HT-29 (cell line): ENCODE measurements around the gene BTN1A1. TPM values are rescaled to one million over a fixed set of nuclear protein-coding genes. Genes with fewer than 3 reads are reported as not detected.
"Not testable (repeated sequence)": the region's sequence is repeated elsewhere in the genome, so short reads cannot be mapped to it uniquely, and the experiment has no call there.

Experiments used
- DNase-seq: peaks from one replicate; pipeline ENCODE4 v3.0.0-alpha.2; 2015; ENCODE audit warnings: low spot score
- total RNA-seq: library from RNA; depleted of rRNA; stranded (reverse); fragments of >200 nt; shearing (Covaris generic); gene quantifications from 2 replicates; pipeline ENCODE4 v1.2.3, GENCODE V29; 2014

The BTN1A1 gene
- total RNA-seq, 1 experiment from 2014 or later = not detected

DNA sequence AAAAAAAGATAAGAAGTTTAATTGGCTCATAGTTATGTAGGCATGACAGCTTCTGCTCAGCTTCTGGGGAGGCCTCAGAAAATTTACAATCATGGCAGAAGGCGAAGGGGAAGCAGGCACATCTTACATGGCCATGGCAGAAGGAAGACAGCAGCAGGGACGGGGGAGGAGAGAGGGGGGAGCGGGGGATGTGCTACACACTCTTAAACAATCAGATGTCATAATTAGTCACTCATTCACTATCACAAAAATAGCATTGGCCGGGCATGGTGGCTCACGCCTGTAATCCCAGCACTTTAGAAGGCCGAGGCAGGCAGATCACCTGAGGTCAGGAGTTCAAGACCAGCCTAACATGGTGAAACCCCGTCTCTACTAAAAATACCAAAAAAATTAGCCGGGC, 10.9 kb downstream of the BTN1A1 start:
- DNase-seq = not testable (repeated sequence)

DNA sequence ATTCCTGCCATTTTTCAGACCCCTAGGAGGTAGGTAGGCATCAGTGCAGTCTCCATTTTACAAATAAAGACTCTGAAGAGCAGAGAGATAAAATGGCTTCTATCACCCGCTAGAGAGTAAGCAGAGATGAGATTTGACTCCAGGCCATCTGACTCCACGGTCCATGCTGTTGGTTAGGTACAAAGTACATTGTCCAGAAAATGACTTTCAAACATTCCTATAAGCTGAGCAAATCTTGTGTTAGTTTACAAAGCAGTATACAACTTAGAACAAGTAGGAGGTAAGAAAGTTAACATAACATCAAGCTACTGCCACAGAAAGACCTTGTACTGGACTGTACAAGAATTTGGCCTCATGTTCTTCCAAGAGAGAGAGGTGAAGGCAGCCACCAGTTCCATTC, 14.9 kb downstream of the BTN1A1 start:
- no peak for DNase-seq

DNA sequence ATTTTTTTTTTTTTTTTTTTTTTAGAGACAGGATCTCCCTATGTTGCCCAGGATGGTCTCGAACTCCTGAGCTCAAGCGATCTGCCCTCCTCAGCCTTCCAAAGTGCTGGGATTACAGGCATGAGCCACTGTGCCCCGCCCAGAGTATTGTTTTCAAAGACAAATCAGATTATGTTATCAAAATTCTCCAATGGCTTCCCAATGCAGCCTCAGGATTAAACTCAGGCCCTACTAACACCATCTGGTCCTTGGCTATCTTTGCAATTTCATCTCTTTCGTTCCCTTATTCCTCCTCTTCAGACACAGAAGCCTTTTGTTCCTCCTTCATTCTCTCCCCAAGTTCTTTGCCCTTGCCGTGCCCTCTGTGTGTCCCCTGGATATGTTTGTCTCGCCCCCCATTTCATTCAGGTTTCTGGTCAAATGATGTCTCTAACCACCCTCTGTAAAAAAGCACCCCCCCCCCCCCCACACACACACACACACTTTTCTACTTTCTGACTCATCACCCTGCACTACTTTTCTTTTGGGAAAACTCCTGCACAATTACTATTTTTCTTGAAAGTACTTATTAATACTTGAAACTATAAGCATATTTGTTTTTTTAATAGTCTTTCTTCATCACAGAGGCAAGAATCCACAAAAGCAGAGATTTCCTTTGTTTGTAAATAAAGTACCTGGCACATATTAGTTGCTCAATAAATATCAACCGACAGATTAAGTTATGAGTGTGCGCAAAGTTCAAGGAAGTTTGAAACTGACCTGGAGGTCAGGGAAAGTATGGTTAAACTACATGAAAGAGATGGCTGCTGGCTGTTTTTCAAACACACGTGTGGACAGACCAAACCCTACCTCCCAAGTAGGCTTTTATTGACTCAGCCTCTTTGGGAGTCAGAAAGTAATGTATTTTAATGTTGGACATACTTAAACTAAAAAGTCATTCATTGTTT, 16.7 kb downstream of the BTN1A1 start:
- DNase-seq = no peak

DNA sequence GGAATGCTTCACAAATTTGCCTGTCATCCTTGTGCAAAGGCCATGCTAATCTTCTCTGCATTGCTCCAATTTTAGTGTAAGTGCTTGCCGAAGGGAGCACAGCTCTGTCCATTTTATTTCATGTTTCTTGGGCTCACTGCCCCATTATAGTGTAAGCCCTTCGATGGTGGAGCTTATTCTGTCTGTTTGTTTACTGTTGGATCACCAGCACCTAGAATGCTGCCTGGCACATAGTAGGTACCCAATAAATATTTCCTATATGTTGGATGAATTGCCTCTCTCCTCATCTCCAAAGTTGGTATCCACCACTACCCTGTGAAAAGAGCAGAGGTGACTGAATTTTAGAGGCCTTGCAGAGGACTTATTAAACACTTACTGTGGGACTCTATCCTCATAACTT, 19.3 kb downstream of the BTN1A1 start:
- no peak for DNase-seq

DNA sequence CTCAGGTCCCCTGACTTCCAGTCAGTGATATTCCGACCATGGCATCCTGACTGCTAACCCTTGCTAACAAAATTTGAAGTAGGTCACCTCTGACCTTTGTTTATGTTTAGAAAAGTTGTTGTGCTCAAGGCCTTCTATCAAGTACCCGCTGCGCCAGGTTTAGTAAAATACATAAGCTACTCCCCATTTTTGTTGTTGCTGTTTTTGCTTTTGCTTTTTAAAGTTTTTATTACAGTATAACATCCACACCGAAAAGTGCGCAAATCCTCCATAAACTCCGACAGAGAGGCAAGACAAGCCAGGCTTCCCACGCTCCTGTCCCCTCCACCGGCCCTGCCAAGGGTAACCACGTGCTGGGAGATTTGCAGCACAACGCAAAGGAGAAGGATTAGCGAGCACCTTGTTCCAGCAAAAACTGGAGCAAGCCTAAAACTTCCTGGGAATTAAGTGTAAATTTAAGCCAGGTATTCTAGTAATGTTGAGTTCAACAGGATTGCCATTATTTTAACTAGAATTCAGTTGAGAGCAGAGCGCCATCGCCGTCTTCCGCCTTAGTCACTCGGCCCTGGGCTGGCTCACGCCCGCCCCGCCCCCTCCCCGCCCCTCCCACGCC, 20.2 kb downstream of the BTN1A1 start:
- DNase-seq = peak; percentile 67

DNA sequence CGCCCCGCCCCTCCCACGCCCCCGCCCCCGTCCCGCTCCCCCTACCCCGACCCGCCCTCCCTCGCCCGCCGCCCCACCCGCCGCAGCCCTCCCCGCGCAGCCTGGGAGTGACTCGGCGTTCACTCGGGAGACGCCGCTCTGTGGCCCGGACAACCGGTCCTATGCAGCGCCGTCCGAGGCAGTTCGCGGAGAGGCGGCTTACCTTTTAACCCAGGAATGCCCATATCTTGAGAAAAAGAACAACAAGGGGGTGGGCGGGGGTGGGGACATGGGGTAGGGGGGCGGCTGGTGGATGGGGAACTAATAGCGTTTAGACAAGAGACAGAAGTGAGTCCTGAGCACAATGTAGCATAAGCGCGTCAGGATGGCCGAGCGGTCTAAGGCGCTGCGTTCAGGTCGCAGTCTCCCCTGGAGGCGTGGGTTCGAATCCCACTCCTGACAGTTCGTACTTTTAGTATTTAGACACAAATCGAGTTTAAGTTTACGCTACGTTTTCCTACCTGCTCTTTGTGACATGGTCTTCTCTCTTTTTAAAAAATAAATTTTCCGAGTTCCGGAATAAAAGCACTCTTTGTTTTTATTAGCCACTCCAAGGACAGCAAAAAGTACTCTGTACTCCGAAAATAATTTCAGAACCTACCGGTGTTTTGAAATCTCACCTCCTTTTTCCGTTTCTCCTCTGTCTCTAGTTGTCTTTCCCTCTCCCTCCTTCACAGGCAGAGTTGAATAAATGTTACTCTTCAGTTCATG, 20.9 kb downstream of the BTN1A1 start:
- peak; percentile 88 for DNase-seq

DNA sequence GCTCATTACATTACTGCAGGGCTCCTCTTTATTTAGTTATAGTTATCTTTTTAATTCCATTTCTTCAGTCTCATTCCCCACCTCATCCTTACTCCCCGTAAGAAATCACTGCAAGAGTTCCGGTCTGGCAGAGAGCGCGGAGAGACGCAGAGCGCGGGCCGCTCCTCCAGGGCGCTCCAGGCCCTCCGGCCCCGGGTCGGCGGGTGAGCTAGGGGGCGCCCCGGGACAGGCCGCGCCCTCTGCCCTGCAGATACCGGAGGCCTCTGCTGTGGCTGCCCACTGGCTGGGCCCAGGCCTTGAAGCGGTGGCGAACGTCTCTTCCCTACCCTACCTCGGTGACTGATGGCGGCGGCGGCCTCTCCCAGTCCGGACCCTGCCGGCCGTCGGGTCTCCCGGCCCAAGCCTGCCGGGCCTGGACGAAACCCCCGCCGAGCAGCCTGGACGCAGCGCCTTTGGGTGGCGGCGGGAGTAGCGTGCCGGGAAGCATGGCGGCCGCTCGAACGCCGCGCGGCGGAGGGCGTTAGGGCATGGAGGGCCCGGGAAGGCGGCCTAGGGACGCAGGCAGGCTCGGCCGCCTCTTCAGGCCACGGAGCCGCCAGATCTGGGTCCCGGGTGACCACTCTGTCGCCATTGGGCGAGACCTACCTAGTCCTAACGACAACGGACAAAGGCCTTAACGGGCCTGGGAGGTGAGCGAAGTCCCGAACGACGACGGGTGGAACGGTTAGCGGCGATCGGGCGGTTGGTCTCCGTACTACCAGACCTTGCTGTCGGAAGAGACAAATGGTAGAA, 21.7 kb downstream of the BTN1A1 start:
- DNase-seq = peak; percentile 64

DNA sequence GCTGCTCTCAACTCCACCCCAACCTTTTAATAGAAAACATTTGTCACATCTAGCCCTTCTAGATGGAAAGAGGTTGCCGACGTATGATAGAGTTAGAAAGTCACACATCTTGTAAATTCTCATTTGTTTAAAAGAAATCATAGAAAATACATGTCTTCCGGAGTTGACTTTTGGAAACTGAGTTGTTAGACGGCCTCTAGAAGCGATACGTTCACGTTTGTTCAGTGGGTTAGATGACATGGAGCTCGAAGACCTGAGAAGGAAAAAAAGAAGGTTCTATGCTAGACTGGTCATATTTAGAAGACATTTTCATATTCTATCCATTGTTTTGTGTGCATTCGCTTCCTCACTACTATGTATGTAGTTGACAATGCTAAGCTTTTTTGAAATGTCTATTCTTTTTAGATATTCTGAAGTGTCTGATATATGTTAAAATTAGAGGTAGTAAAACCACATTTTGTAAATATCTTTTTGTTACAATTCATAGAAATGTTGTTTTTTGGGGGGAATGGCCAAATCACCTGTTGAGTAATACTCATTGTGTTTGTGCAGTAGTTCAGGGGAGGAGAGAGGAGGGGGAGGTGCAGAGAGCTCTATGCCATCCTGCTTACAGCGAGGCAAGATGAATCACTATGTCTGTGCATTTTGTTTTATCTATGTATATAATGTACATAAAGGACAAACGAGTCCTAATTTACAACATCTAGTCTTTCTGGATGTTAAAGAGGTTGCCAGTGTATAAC, 22.6 kb downstream of the BTN1A1 start:
- DNase-seq = not testable (repeated sequence)

DNA sequence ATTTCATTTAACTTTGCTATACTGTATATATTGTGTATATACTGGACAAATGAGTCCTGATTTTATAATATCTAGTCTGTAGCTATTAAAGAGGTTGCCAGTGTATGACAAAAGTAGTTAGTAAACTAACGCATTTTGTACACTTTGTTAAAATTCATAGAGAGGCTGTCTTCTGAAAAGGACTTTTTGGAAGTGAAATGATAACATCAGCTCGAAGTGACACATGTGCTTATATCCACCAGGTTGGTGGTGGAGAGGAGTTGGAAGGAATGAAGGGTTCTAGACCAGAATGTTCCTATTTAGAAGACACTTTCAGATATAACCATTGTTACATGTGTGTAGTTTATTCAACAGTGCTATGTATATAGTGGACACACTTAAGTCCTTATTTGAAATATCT, 24.2 kb downstream of the BTN1A1 start:
- not testable (repeated sequence) for DNase-seq

DNA sequence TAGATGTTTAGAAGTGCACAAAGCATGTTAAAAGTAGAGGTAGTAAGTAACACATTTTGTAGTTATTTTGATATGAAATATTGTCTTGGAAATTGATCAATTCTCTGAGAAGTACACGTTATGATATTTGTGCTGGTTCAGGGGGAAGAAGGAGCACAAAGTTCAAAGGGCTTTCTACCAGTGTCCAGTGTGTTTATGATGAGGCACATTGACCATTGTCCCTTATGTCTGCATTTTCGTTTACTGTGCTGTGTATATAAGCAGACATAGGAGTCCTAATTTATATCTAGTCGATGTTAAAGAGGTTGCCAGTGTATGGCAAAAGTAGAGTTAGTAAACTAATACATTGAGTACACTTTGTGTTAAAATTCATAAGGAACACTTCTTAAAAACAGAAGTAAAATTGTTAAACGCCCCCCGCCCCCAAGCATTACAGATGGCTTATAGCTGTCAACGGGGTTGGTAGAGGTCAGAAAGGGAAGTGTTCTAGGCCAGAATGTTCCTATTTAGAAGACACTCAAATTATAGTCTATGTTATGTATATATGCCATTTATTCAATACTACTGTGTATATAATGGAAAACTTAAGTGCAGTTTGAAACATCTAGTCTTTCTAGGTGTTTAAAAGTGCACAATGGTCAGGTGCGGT, 24.7 kb downstream of the BTN1A1 start:
- DNase-seq = no peak

DNA sequence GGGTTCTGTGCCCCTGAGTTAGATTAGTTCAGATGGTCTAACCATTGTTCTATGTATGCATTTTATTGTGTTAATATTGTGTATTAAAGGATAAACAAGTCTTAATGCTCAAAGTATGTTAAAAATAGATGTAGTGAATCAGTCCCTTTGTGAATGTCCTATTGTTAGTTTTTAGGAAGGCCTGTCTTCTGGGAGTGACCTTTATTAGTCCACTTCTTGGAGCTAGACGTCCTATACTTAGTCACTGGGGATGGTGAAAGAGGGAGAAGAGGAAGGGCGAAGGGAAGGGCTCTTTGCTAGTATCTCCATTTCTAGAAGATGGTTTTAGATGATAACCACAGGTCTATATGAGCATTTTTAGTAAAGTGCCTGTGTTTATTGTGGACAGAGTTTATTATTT, 25.7 kb downstream of the BTN1A1 start:
- no peak for DNase-seq

DNA sequence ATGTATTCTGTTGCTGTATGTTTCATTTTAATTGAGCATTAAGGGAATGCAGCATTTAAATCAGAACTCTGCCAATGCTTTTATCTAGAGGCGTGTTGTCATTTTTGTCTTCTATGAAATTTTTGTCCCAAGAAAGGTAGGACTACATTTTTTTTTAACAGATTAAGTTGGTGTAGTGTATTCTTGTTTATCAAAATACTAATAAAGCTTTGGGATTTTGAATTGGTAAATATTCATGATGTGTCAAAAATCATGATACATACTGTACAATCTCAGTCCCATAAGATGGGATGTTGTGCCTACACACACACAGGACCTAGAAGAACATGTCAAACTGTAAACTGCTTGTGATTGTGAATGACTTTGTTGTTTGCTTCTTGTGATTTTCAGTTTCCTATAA, 26.8 kb downstream of the BTN1A1 start:
- DNase-seq = no peak

DNA sequence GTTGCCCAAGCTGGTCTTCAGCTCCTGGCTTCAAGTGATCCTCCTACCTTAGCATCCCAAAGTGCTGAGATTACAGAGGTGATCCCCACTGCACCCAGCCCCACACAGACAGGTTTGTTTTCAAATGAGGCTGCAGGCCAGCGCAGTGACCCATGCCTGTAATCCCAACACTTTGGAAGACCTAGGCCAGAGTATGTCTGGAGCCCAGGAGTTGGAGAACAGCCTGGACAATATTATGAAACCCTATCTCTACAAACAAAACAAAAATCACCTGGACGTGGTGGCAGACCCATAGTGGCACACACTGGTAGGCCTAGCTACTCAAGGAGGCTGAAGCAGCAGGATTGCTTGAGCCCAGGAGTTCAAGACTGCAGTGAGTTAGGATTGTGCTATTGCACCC, 30.1 kb downstream of the BTN1A1 start:
- no peak for DNase-seq

DNA sequence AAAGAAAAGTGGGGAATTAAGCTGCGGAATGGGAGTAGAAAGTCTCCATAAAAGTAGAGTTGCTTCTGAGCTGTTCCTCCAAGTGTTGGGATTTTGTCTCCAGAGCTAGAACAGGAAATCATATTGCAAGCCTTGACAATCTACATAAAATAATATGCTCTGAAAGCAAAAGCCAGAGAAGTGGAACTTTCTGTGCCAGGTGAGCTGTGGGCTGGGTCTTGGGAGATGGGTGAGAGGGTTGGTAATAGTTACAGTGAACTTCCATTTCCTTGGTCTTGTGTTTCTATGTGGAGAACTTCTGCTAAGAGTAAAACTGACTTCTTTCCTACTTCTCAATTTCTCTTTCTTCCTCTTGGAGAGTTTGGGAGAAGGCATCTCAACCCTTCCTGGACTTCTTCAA, 31.8 kb downstream of the BTN1A1 start:
- no peak for DNase-seq

DNA sequence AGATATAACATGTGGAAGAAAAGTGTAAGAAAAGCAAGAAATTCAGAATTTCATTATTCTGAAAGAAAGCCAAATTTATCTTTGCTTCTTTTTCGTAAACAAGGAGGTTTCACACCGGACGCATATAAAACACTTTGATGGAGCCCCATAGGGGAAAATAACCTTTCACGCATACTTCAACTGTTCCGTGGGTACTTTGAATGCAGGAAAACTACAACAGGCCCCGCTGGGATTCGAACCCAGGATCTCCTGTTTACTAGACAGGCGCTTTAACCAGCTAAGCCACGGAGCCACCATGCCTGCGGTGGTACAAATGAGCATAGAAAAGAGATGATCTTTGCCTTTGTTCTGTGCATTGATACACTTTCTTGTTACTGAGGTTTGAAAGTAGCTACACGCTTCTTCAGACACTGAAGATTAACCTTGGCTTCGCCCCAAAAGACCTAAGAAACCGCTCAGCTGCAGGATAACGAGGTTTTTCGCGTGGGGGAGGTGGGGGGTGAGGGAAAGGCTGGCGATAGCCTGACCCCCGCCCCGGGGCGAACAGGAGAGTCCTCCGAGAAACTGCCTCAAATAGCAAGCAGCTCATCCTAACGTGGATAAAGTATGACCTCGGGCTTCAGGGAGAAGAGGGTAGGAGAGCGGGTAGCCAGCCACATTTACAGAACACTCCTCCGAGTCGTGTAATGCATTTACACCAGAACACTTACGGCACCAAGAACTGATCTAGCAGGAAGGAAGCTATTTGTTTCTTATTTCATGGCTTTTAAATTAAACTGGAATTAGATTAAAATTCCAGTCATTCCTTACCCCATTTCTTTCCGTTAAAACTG, 32.8 kb downstream of the BTN1A1 start:
- peak; percentile 98 for DNase-seq

DNA sequence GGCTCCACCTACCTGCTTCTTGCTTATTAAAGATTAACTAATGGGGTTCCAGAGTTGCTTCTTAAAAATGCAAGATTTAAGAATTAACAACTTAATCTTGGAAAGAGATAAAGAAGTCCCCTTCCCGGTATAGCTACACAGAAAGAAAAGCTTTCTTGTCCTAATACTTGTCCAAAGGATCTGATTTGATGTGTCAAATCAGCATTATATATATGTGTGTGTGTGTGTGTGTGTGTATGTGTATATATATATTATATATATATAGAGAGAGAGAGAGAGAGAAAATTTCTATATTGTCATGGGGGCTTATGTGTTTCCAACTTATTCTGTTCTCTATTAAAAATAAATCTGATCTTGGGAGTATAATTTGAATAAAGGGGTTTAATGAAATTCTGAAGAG, 33.4 kb downstream of the BTN1A1 start:
- no peak for DNase-seq

DNA sequence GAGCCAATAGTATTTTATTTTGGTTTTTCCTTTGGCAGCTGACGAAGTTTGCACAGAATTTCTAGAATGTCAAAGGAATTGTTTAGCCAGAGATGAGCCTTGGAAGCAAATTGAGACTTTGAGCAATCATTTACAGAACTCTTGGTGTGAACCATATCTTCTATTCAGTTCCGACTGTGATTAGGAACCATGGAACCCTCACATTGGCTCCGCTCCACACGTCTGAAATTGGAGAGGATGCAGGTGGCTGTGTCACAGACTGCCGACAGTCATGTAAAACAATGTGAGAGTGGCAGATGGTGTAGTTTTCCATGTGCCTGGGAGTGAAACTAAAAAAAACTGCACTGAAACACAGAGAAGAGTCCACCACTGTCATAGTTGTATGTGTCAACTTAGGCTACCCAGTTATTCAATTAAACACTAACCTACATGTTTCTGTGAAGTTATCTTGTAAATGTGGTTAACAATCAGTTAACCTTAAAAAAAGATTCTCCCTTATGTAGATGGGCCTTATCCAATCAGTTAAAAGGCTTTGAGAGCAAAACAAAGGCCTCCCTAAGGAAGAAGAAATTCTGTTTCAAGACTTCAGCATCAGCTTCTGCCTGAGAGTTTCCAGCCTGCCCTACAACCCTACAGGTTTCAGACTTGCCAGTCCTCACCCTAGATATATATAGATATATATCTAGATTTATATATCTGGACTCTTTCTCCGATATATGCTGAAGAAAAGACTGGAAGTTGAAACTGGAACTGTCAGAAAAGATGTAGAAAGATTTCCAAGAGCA, 34.8 kb downstream of the BTN1A1 start:
- no peak for DNase-seq

DNA sequence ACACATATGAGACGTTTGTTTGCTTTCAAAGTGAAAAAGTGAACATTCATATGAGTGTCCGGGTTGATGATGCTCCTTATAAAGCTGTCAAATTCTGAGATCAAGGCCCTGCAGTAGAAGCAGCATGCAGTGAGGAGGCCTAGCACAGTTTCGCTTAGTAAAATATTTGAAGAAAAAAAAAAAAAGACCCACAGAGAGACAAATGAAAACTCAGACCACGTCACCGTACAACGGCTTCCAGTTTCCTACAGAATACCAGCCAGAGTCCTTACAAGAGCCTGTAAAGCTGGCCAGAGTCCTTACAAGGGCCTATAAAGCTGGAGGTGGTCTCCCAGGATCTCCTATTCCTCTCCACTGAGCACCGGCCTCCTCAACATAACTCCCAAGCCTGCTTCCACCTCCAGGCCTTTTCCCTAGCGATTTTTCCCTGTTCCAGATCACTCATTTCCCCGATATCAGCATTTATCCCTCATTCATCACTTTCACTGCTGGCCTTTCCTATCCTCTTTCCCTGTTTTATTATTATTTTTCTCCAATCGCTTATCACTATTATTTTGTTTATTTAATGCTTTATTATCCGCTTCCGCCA, 36.6 kb downstream of the BTN1A1 start:
- DNase-seq = no peak
